ENCODE measurements around the gene TAMALIN. TPM values are rescaled to one million over a fixed set of nuclear protein-coding genes. Genes with fewer than 3 reads are reported as not detected.

The TAMALIN gene
- total RNA-seq, 1 donor from 2014 or later: 5.1 TPM

- no peaks in the 10 kb centered on the region for H3K36me3 ChIP-seq (ENCODE audit: control insufficient read depth, insufficient read depth, low read length)
- TF ChIP-seq, protein P1, sequence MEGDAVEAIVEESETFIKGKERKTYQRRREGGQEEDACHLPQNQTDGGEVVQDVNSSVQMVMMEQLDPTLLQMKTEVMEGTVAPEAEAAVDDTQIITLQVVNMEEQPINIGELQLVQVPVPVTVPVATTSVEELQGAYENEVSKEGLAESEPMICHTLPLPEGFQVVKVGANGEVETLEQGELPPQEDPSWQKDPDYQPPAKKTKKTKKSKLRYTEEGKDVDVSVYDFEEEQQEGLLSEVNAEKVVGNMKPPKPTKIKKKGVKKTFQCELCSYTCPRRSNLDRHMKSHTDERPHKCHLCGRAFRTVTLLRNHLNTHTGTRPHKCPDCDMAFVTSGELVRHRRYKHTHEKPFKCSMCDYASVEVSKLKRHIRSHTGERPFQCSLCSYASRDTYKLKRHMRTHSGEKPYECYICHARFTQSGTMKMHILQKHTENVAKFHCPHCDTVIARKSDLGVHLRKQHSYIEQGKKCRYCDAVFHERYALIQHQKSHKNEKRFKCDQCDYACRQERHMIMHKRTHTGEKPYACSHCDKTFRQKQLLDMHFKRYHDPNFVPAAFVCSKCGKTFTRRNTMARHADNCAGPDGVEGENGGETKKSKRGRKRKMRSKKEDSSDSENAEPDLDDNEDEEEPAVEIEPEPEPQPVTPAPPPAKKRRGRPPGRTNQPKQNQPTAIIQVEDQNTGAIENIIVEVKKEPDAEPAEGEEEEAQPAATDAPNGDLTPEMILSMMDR (IDR thresholded peaks at IDR 0.05; ENCODE audit: insufficient read depth, low read length, poor library complexity, severe bottlenecking): no peak
- H3K27me3 ChIP-seq (ENCODE audit: control insufficient read depth, insufficient read depth, low read length): no peaks in the 10 kb centered on the region
- H3K4me3 ChIP-seq (ENCODE audit: low read depth, low read length): no peak overlapping the region
- DNase-seq (ENCODE audit: low read depth): no peak
These were observed 36.9 kb downstream of the TAMALIN start for GRCh38 chr12:52043386-52044212.

DNA sequence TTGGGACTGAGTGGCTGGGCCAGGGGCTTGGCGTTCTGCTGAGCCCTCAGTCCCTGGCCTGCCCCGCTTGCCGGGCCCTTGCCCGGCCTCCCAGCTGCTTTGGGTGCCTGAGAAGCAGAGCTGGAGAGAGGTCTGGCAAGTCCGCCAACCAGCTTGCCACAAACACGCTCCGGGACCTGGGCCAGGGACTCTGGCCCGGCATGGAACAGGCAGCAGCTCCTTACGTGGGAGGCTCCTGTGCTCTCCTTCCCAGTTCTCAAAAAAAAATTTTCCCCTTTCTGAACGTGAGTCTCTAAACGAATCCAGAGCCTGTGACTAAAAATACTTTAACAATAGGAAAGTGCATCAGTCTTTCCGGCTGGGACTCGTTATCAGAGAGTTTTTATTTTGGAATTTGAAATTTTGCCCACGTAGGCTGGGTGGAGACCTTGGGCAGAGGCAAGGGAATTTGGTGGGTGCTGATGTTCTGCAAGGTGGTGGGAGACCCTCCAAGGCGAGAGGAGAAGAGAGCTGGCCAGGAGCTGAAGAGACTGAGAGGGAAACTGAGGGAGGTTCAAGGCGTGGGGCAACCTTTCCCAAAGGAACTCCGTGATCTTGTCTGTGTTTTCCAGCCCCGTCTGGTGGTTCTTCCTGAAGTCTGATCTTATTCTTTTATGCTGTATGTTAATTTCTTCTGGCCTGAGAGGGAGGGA, 37.7 kb downstream of the TAMALIN start:
- no peak overlapping the region for H3K4me3 ChIP-seq (ENCODE audit: low read depth, low read length)
- no peak for DNase-seq (ENCODE audit: low read depth)
- TF ChIP-seq, protein P1 (IDR thresholded peaks at IDR 0.05; ENCODE audit: insufficient read depth, low read length, poor library complexity, severe bottlenecking): no peak
- no peaks in the 10 kb centered on the region for H3K36me3 ChIP-seq (ENCODE audit: control insufficient read depth, insufficient read depth, low read length)
- H3K27me3 ChIP-seq (ENCODE audit: control insufficient read depth, insufficient read depth, low read length): no peaks in the 10 kb centered on the region

GRCh38 chr12:52045794-52046199, 39.1 kb downstream of the TAMALIN start:
- Histone ChIP-seq H3K27me3 (ENCODE audit: control insufficient read depth, insufficient read depth, low read length) (peaks cover 2% of the 10 kb centered on the region), H3K36me3 (ENCODE audit: control insufficient read depth, insufficient read depth, low read length) (no peaks in the 10 kb centered on the region), H3K4me3 (ENCODE audit: low read depth, low read length) (no peak overlapping the region)
- DNase-seq (ENCODE audit: low read depth): no peak
- TF ChIP-seq, protein P1 (IDR thresholded peaks at IDR 0.05; ENCODE audit: insufficient read depth, low read length, poor library complexity, severe bottlenecking): no peak

DNA sequence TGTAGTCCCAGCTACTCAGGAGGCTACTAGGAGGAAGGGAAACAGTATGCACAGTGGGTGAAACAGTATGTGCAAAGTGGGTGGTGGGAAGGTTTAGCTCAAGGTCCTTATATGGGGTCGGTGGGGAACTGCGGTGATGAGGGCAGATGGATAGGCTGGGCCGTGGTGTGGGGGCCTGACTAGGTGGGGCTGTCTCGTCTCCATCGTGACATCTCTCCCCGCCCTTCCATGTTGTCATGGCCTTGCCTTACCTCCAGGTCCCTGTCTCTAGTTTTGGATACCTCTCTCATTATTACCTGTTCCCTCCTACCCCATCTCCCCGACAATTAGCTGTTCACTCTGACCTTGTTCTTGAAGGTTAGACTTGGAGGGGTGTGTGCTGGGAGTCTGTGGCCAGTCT, 40.1 kb downstream of the TAMALIN start:
- no peaks in the 10 kb centered on the region for H3K36me3 ChIP-seq (ENCODE audit: control insufficient read depth, insufficient read depth, low read length)
- TF ChIP-seq, protein P1 (IDR thresholded peaks at IDR 0.05; ENCODE audit: insufficient read depth, low read length, poor library complexity, severe bottlenecking): no peak

DNA sequence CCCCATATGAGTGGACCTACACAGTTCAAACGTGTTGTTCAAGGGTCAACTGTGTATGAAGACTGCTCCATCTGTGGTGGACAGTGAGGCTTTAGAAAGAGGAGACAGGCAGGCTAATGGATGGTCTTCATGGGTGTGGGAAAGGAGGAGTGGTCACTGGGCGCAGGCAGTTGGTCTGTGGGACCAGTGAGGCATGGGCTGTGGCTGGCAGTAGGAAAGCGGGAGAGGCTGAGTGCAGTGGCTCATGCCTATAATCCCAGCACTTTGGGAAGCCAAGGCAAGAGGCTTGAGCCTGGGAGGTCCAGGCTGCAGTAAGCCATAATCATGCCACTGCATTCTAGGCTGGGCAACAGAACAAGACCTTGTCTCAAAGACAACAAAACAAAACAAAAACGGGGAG, 42.5 kb downstream of the TAMALIN start:
- Histone ChIP-seq H3K4me3 (ENCODE audit: low read depth, low read length) (no peak overlapping the region), H3K36me3 (ENCODE audit: control insufficient read depth, insufficient read depth, low read length) (no peaks in the 10 kb centered on the region), H3K27me3 (ENCODE audit: control insufficient read depth, insufficient read depth, low read length) (peaks cover 2% of the 10 kb centered on the region)
- TF ChIP-seq, protein P1 (IDR thresholded peaks at IDR 0.05; ENCODE audit: insufficient read depth, low read length, poor library complexity, severe bottlenecking): no peak
- no peak for DNase-seq (ENCODE audit: low read depth)

More for the DNA sequence above, 40.1 kb downstream of the TAMALIN start:
- no peak overlapping the region for H3K4me3 ChIP-seq (ENCODE audit: low read depth, low read length)
- no peak for DNase-seq (ENCODE audit: low read depth)
- peaks cover 2% of the 10 kb centered on the region for H3K27me3 ChIP-seq (ENCODE audit: control insufficient read depth, insufficient read depth, low read length)
